ENCODE data around the gene ERICH3.

ERICH3 gene

GRCh38 chr1:74528123-74528522 lies 145.5 kb downstream of the ERICH3 start:
- in situ Hi-C loops (cut with MboI; ENCODE audit: low pct_unique_long_range_greater_than_20kb, low sequenced_read_pairs) = no loop called here
- no peak for DNase-seq

- in situ Hi-C loops (cut with MboI; ENCODE audit: low pct_unique_long_range_greater_than_20kb, low sequenced_read_pairs) = no loop called here
- no peak for DNase-seq
Measured at GRCh38 chr1:74526708-74527107, 146.9 kb downstream of the ERICH3 start.

- in situ Hi-C loops (cut with MboI; ENCODE audit: low pct_unique_long_range_greater_than_20kb, low sequenced_read_pairs) = no loop called here
Measured at GRCh38 chr1:74523873-74524480, 149.6 kb downstream of the ERICH3 start.

DNA sequence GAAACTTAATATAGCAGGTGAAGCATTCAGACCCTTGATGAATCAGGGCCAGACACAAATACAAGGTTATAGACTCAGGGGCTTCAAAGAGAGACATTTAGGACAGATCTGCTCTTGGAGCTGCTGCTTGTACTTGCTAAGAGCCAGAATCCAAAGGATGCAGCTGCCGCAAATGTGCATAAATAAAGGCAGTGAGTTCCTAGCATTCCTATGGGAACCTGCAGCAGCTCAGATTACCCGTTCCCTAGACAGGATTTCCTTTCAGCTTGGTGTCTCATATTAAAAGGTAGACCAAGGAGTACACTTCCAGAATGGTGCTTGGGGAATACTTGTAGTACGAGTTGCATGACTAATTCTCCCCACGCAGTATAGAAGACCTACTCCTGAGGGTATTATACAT lies 151.4 kb downstream of the ERICH3 start:
- in situ Hi-C loops (cut with MboI; ENCODE audit: low pct_unique_long_range_greater_than_20kb, low sequenced_read_pairs) = no loop called here
- DNase-seq = no peak

More at GRCh38 chr1:74523873-74524480, 149.6 kb downstream of the ERICH3 start:
- DNase-seq = no peak

Data from KBM-7 (cell line).